ENCODE data around the gene HTR2A. TPM values are rescaled to one million over a fixed set of nuclear protein-coding genes. Genes with fewer than 3 reads are reported as not detected.

Gene HTR2A
- polyA plus RNA-seq, 1 donor (not counting 4 experiments of a cell fraction or from before 2014, with no cell fraction given), result not detected

DNA sequence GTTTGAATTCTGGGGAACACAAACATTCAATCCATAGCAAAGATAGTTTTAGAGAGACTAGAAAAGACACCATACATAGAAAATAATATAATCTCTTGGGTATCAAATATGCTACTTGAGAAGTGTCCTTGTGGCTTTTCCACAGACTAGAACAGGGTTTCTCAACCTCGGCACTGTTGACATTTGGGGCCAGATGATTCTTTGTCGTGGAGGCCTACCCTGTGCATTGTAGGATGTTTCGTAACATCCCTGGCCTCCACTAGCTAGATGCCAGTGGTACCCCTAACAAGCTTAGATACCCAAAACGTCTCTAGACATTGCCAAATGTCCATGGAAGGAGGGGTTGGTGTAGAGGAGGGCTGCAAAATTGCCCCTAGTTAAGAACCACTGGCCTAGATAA lies 97.7 kb downstream of the HTR2A start:
- Histone ChIP-seq H3K4me3 (ENCODE audit: control insufficient read depth in 2 of 3, extremely low read depth in 1 of 3, insufficient read depth in 2 of 3, low read depth in 1 of 3, low read length in 3 of 3) (no peak overlapping the region), H3K79me2 (ENCODE audit: control insufficient read depth, insufficient read depth, low read length) (peaks cover 27% of the 10 kb centered on the region), H3K27ac (ENCODE audit: control insufficient read depth, insufficient read depth, low read length) (no peak overlapping the region), H3K9ac (ENCODE audit: control insufficient read depth, extremely low read depth, insufficient read depth, low read length) (no peak overlapping the region), H3K4me1 (ENCODE audit: control insufficient read depth, extremely low read depth, insufficient read depth, low read length) (peaks cover 39% of the 10 kb centered on the region), H3K4me2 (ENCODE audit: control insufficient read depth, extremely low read depth, insufficient read depth, low read depth, low read length) (no peak overlapping the region), H3K9me1 (ENCODE audit: control insufficient read depth, extremely low read depth, insufficient read depth, low read length) (no peaks in the 10 kb centered on the region), H3K27me3 (ENCODE audit: control insufficient read depth, extremely low read depth, insufficient read depth, low read length) (no peaks in the 10 kb centered on the region), H3K36me3 (ENCODE audit: control insufficient read depth in 2 of 2, extremely low read depth in 1 of 2, insufficient read depth in 2 of 2, low read length in 2 of 2) (peaks cover 0 to 3% of the 10 kb centered on the region in 2 experiments), H3K9me3 (ENCODE audit: control insufficient read depth, low read depth, low read length) (no peaks in the 10 kb centered on the region), H2AFZ (ENCODE audit: control insufficient read depth, low read length) (no peak overlapping the region), H4K20me1 (ENCODE audit: control insufficient read depth, extremely low read depth, insufficient read depth, low read length) (no peaks in the 10 kb centered on the region)
- dilution Hi-C loops (cut with MboI; ENCODE audit: extremely low pct_ligation_motif_present, low sequenced_read_pairs), result no loop called here
- FAIRE-seq, result no peak
- DNase-seq (ENCODE audit: low read depth, low spot score), result no peak
- no peak for TF ChIP-seq EZH2 (IDR thresholded peaks at IDR 0.05; ENCODE audit: low read length)
- no peak for TF ChIP-seq CTCF (optimal IDR thresholded peaks at IDR 0.05 in 1 of 3, IDR thresholded peaks at IDR 0.05 in 1 of 3, conservative IDR thresholded peaks at IDR 0.05 in 1 of 3; ENCODE audit: extremely low read depth in 1 of 3, insufficient read depth in 2 of 3, low read length in 3 of 3)

DNA sequence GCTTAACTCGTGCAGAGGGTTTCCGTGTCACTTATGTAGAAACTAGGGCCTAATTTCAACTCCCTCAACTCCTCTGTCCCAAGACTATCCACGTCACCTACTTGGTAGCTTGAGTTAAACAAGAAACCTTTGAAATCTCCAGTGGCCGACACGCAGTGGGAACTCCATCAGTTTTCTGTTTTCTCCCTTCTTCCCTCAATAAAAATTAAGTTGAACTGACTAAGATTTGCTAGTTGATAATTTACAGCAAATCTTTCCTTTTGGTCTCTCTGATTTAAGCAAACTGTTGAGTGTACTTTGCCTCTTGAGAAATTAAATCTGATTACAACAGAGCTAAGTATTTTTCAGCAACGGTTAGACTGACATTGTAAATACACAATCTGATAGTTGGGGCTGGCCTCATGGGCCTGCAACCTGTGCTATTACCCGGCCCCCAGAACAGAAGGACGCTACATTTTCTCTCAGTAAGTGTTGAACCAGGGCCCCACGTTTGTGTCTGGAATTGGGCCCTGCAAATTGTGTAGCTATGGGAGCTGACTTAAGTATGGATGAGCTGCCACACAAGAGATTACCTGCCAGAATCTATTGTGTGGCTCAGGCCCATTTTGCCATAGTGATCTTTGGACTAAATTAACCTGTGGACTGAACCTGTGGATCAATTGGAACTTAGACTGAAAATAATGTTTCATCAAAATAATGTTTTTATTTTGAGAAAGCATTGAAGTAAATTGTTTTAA lies 99.2 kb downstream of the HTR2A start:
- Histone ChIP-seq H4K20me1 (ENCODE audit: control insufficient read depth, extremely low read depth, insufficient read depth, low read length) (no peaks in the 10 kb centered on the region), H3K79me2 (ENCODE audit: control insufficient read depth, insufficient read depth, low read length) (peaks cover 37% of the 10 kb centered on the region), H3K4me2 (ENCODE audit: control insufficient read depth, extremely low read depth, insufficient read depth, low read depth, low read length) (peak overlapping the region; percentile 73), H3K4me1 (ENCODE audit: control insufficient read depth, extremely low read depth, insufficient read depth, low read length) (peaks cover 30% of the 10 kb centered on the region), H3K9ac (ENCODE audit: control insufficient read depth, extremely low read depth, insufficient read depth, low read length) (peak overlapping the region; percentile 97), H3K27ac (ENCODE audit: control insufficient read depth, insufficient read depth, low read length) (peak overlapping the region; percentile 95), H3K27me3 (ENCODE audit: control insufficient read depth, extremely low read depth, insufficient read depth, low read length) (no peaks in the 10 kb centered on the region), H3K9me1 (ENCODE audit: control insufficient read depth, extremely low read depth, insufficient read depth, low read length) (no peaks in the 10 kb centered on the region), H3K36me3 (ENCODE audit: control insufficient read depth in 2 of 2, extremely low read depth in 1 of 2, insufficient read depth in 2 of 2, low read length in 2 of 2) (peaks cover 0 to 3% of the 10 kb centered on the region in 2 experiments), H3K4me3 (ENCODE audit: control insufficient read depth in 2 of 3, extremely low read depth in 1 of 3, insufficient read depth in 2 of 3, low read depth in 1 of 3, low read length in 3 of 3) (peak overlapping the region; percentile 88 to 93 (median 91)), H2AFZ (ENCODE audit: control insufficient read depth, low read length) (peak overlapping the region; percentile 97), H3K9me3 (ENCODE audit: control insufficient read depth, low read depth, low read length) (no peaks in the 10 kb centered on the region)
- DNase-seq (ENCODE audit: low read depth, low spot score) (no peak), FAIRE-seq (no peak)
- dilution Hi-C loops (cut with MboI; ENCODE audit: extremely low pct_ligation_motif_present, low sequenced_read_pairs), result no loop called here
- TF ChIP-seq EZH2 (IDR thresholded peaks at IDR 0.05; ENCODE audit: low read length) (no peak), CTCF (optimal IDR thresholded peaks at IDR 0.05 in 1 of 3, IDR thresholded peaks at IDR 0.05 in 1 of 3, conservative IDR thresholded peaks at IDR 0.05 in 1 of 3; ENCODE audit: extremely low read depth in 1 of 3, insufficient read depth in 2 of 3, low read length in 3 of 3) (no peak)
